HepG2 (cell line): Measurements from ENCODE around the gene BCAS3. TPM values are rescaled to one million over a fixed set of nuclear protein-coding genes. Genes with fewer than 3 reads are reported as not detected.

ENCODE experiments used
- ATAC-seq: fragments of 200-7000 bp; cut with Tn5 transposase; 3 replicates; pipeline ENCODE4 v1.9.1; 2020; ENCODE audit warnings: mild to moderate bottlenecking, moderate library complexity
- BruUV-seq: library from RNA; stranded (reverse); fragments of 400-500 nt; replicated peaks from 2 replicates; lab custom pipeline; 2021; lab: Mats Ljungman, UMichigan
- CTCF ChIA-PET: fragments of 300-600 bp; formaldehyde crosslinking; extraction: SDS; loops from one replicate; lab custom pipeline; 2021; ENCODE audit warnings: low total read pairs, inconsistent platforms, low intra/inter-chr PET ratio; lab: Yijun Ruan, JAX
- POLR2A ChIA-PET: fragments of 350-600 bp; sonication (Branson Sonifier 250); formaldehyde crosslinking; loops from one replicate; lab custom pipeline; 2020; ENCODE audit warnings: antibody characterized with exemption, inconsistent platforms; lab: Yijun Ruan, JAX
- DNase-seq: peaks from one replicate; pipeline ENCODE4 v3.0.0-alpha.2; 2015; ENCODE audit warnings: low spot score
- FAIRE-seq: peaks from 3 replicates; lab custom pipeline; 2011; peaks lifted over from hg19 to GRCh38; lab: Jason Lieb, UNC
- H2AFZ ChIP-seq: one replicate; pipeline ENCODE4 v1.6.1; 2011; ENCODE audit warnings: low read length, inconsistent platforms
- H3K27ac ChIP-seq: fragments of 300-600 bp; 3 replicates; pipeline ENCODE4 v1.8.0; 2011; ENCODE audit warnings: mixed run types, mild to moderate bottlenecking, mixed read lengths, low read length, inconsistent platforms; ENCODE audit not compliant: insufficient read depth; ENCODE audit errors: extremely low read length
- H3K27me3 ChIP-seq, 2 experiments: fragments of 200-600 bp in 1 of 2; 2 replicates in 1 of 2; 3 replicates in 1 of 2; pipeline versions ENCODE4 v1.6.0 to v1.8.0; 2011; ENCODE audit warnings: low read length in 2 of 2, mild to moderate bottlenecking in 2 of 2, moderate library complexity in 2 of 2, inconsistent platforms in 1 of 2; ENCODE audit not compliant: insufficient read depth in 2 of 2, control insufficient read depth in 1 of 2
- H3K36me3 ChIP-seq, 2 experiments: fragments of 200-600 bp in 1 of 2; replicated peaks in 1 of 2; 2 replicates in 1 of 2; 3 replicates in 1 of 2; pipeline versions ENCODE4 v1.5.1 to v1.8.0; 2011; ENCODE audit warnings: low read length in 2 of 2, inconsistent platforms in 1 of 2; ENCODE audit not compliant: insufficient read depth in 2 of 2, control insufficient read depth in 1 of 2
- H3K4me1 ChIP-seq: 2 replicates; pipeline ENCODE4 v1.5.1; 2012; ENCODE audit warnings: low read length, inconsistent platforms; ENCODE audit not compliant: insufficient read depth
- H3K4me2 ChIP-seq: 2 replicates; pipeline ENCODE4 v1.6.0; 2011; ENCODE audit warnings: low read depth, low read length, inconsistent platforms
- H3K4me3 ChIP-seq, 3 experiments: fragments of 200-600 bp in 1 of 3; sonication (generic), shearing (Covaris generic) in 1 of 3; replicated peaks in 1 of 3; 2 replicates each; pipeline ENCODE4 v1.5.1; 2011 to 2016; ENCODE audit warnings: low read length in 3 of 3, inconsistent platforms in 2 of 3, low read depth in 2 of 3, mild to moderate bottlenecking in 2 of 3, control low read depth in 1 of 3, mixed read lengths in 1 of 3; ENCODE audit not compliant: insufficient read depth in 1 of 3
- H3K79me2 ChIP-seq: one replicate; pipeline ENCODE4 v1.6.1; 2011; ENCODE audit warnings: low read length, inconsistent platforms; ENCODE audit not compliant: insufficient read depth
- H3K9ac ChIP-seq: 2 replicates; pipeline ENCODE4 v1.6.0; 2011; ENCODE audit warnings: mild to moderate bottlenecking, low read depth, low read length, inconsistent platforms; ENCODE audit not compliant: insufficient read depth
- H3K9me3 ChIP-seq: 2 replicates; pipeline ENCODE4 v1.5.1; 2012; ENCODE audit warnings: mild to moderate bottlenecking, low read length
- H4K20me1 ChIP-seq: 2 replicates; pipeline ENCODE4 v1.6.0; 2011; ENCODE audit warnings: inconsistent platforms, mild to moderate bottlenecking, low read length, moderate library complexity; ENCODE audit not compliant: insufficient read depth
- ATF1 ChIP-seq: IDR thresholded peaks from 2 replicates; pipeline ENCODE4 v1.6.1; 2016; ENCODE audit warnings: mild to moderate bottlenecking, control low read depth
- CC2D1A ChIP-seq: sonication (generic); formaldehyde crosslinking; IDR thresholded peaks from 2 replicates; pipeline ENCODE4 v1.8.1; 2023; ENCODE audit warnings: mild to moderate bottlenecking, missing genetic modification reagents
- HMG20A ChIP-seq: IDR thresholded peaks from 2 replicates; pipeline ENCODE4 v1.6.1; 2016; ENCODE audit warnings: borderline replicate concordance
- NCOA1 ChIP-seq: sonication (generic); formaldehyde crosslinking; IDR thresholded peaks from 2 replicates; pipeline ENCODE4 v1.9.0; 2021; ENCODE audit warnings: missing genetic modification reagents
- RFX5 ChIP-seq: IDR thresholded peaks from 2 replicates; pipeline ENCODE4 v1.6.1; 2011; ENCODE audit warnings: low read depth, low read length, improper control_type of control experiment
- STAT5B ChIP-seq: sonication (generic); formaldehyde crosslinking; IDR thresholded peaks from 2 replicates; pipeline ENCODE4 v1.4.0; 2020; ENCODE audit warnings: missing genetic modification reagents
- ZNF17 ChIP-seq: sonication (generic); formaldehyde crosslinking; IDR thresholded peaks from 2 replicates; pipeline ENCODE4 v1.5.0; 2020; ENCODE audit warnings: mild to moderate bottlenecking, missing genetic modification reagents
- ZNF556 ChIP-seq: sonication (generic); formaldehyde crosslinking; IDR thresholded peaks from 2 replicates; pipeline ENCODE4 v1.4.0; 2020; ENCODE audit warnings: mild to moderate bottlenecking, missing genetic modification reagents, borderline replicate concordance
- ZNF878 ChIP-seq: sonication (generic); formaldehyde crosslinking; IDR thresholded peaks from 2 replicates; pipeline ENCODE4 v1.8.1; 2023; ENCODE audit warnings: mild to moderate bottlenecking, missing genetic modification reagents, moderate library complexity
- WGBS: methylation state at CpG from one replicate; pipeline ENCODE4 v1.1.6; 2017; ENCODE audit warnings: low lambda C conversion rate; 5-methylcytosine and 5-hydroxymethylcytosine counted together
- in situ Hi-C: cut with HindIII; loops from 2 replicates; pipeline ENCODE4 v1.10.0; 2017; ENCODE audit warnings: low pct_unique_long_range_greater_than_20kb; ENCODE audit not compliant: extremely low pct_ligation_motif_present
- intact Hi-C: fragments of 100-400 bp; cut with micrococcal nuclease; formaldehyde crosslinking; loops from one replicate; pipeline ENCODE4 v1.10.0; 2022; ENCODE audit not compliant: unreplicated experiment
- polyA plus RNA-seq, 8 experiments: library from polyadenylated mRNA; depleted of rRNA in 3 of 8; stranded (reverse) in 7 of 8; unstranded in 1 of 8; fragments of >200 nt; fragmentation: Illumina TruSeq in 4 of 8; extraction: Trizol in 4 of 8; gene quantifications; 2 replicates each; pipeline versions ENCODE4 v1.2.1 to v1.2.3, GENCODE V29; 2011 to 2016; ENCODE audit warnings: low read depth in 4 of 8, missing spikeins in 1 of 8, mixed read lengths in 1 of 8; ENCODE audit not compliant: insufficient read depth in 1 of 8
- total RNA-seq, 5 experiments: library from RNA; depleted of rRNA; stranded (reverse); fragments of >200 nt; fragmentation: Illumina TruSeq; extraction: Trizol; gene quantifications; 2 replicates each; pipeline ENCODE4 v1.2.3, GENCODE V29; 2016; ENCODE audit warnings: low read depth in 1 of 5
- TF ChIP-seq, protein P1 (sequence below): sonication (generic); formaldehyde crosslinking; IDR thresholded peaks from 2 replicates; pipeline ENCODE4 v1.8.1; 2023; ENCODE audit warnings: missing genetic modification reagents, mild to moderate bottlenecking, borderline replicate concordance
- TF ChIP-seq, protein P2 (sequence below): sonication (generic); formaldehyde crosslinking; IDR thresholded peaks from 2 replicates; pipeline ENCODE4 v1.4.0; 2020; ENCODE audit warnings: missing genetic modification reagents

BCAS3 gene
- total and polyA plus RNA-seq, 2 of the 13 experiments (the other 11 are each of a cell fraction or from before 2014, with no cell fraction given): 10.7 to 11.2 TPM

DNA sequence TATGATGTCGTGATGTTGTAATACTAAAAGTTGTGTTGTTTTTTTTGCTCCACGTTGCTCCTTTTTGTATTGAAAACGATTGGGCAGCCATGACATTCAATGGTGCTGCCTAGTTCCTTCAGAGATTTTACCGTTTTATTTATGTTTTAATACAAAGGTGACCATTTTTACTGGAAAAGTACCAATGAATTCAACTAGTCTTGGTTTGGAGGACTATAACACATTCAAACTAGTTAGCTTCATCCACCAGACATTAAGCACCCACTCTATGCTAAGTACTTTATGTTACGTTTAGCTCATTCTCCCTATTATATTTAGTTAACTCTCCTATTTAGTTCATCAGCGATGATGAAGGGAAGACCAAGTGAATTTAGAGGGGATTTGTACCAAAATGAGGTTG is 605.4 kb downstream of the BCAS3 start:
- ChIA-PET CTCF (no interaction called here), POLR2A (no interaction called here)
- FAIRE-seq (no peak), ATAC-seq (no peak), DNase-seq (no peak)
- Histone ChIP-seq H2AFZ (no peak overlapping the region), H3K79me2 (no peaks in the 10 kb centered on the region), H3K36me3 (no peaks in the 10 kb centered on the region), H3K4me2 (no peak overlapping the region), H3K27me3 (no peaks in the 10 kb centered on the region), H3K9me3 (no peaks in the 10 kb centered on the region), H3K4me3 (no peak overlapping the region), H3K9ac (no peak overlapping the region), H4K20me1 (no peaks in the 10 kb centered on the region), H3K4me1 (peaks cover 7% of the 10 kb centered on the region; the same call in 1 of the 2 replicates), H3K27ac (no peak overlapping the region)
- in situ Hi-C loops: no loop called here
- TF ChIP-seq ZNF17 (CRISPR knock-in tag) (no peak), ZNF878 (no peak), NCOA1 (CRISPR knock-in tag) (no peak), HMG20A (CRISPR knock-in tag) (no peak), STAT5B (CRISPR knock-in tag) (no peak), ATF1 (CRISPR knock-in tag) (no peak), CC2D1A (CRISPR knock-in tag) (no peak), RFX5 (no peak), ZNF556 (CRISPR knock-in tag) (no peak)
- TF ChIP-seq, protein P1, sequence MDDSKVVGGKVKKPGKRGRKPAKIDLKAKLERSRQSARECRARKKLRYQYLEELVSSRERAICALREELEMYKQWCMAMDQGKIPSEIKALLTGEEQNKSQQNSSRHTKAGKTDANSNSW: no peak
- TF ChIP-seq, protein P2, sequence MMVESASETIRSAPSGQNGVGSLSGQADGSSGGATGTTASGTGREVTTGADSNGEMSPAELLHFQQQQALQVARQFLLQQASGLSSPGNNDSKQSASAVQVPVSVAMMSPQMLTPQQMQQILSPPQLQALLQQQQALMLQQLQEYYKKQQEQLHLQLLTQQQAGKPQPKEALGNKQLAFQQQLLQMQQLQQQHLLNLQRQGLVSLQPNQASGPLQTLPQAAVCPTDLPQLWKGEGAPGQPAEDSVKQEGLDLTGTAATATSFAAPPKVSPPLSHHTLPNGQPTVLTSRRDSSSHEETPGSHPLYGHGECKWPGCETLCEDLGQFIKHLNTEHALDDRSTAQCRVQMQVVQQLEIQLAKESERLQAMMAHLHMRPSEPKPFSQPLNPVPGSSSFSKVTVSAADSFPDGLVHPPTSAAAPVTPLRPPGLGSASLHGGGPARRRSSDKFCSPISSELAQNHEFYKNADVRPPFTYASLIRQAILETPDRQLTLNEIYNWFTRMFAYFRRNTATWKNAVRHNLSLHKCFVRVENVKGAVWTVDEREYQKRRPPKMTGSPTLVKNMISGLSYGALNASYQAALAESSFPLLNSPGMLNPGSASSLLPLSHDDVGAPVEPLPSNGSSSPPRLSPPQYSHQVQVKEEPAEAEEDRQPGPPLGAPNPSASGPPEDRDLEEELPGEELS: no peak
- 77% methylated on average over 6 of the region's 6 CpGs for WGBS
- no TSS peak for BruUV-seq
- intact Hi-C loops: no loop called here
